HG02678 (cell line): ENCODE measurements around the gene TMEM98.
A peak's percentile ranks its signal among the peaks of the same experiment; 100 is the strongest.
"Not testable (repeated sequence)": the region's sequence is repeated elsewhere in the genome, so short reads cannot be mapped to it uniquely, and the experiment has no call there.

Experiments used
- ATAC-seq: cut with Tn5 transposase; IDR thresholded peaks from one replicate; pipeline ENCODE4 v1.9.1; 2021; ENCODE audit warnings: mild to moderate bottlenecking, moderate library complexity; ENCODE audit not compliant: unreplicated experiment

Gene TMEM98

GRCh38 chr17:32941419-32942032 is 13.6 kb downstream of the TMEM98 start:
- ATAC-seq: no peak

GRCh38 chr17:32943206-32943605 is 15.3 kb downstream of the TMEM98 start:
- no peak for ATAC-seq

- ATAC-seq: no peak
These were observed 15.8 kb downstream of the TMEM98 start for GRCh38 chr17:32943647-32944191.

GRCh38 chr17:32944248-32945020 is 16.5 kb downstream of the TMEM98 start:
- no peak for ATAC-seq

- ATAC-seq: no peak
These were observed 18.6 kb downstream of the TMEM98 start for GRCh38 chr17:32946375-32947135.

GRCh38 chr17:32947736-32948135 is 19.8 kb downstream of the TMEM98 start:
- ATAC-seq: no peak

- no peak for ATAC-seq
These were observed 21.2 kb downstream of the TMEM98 start for GRCh38 chr17:32949181-32949580.

GRCh38 chr17:32952491-32952890 is 24.5 kb downstream of the TMEM98 start:
- ATAC-seq: not testable (repeated sequence)

- no peak for ATAC-seq
These were observed 25.1 kb downstream of the TMEM98 start for GRCh38 chr17:32953045-32953444.

GRCh38 chr17:32953857-32954256 is 25.9 kb downstream of the TMEM98 start:
- ATAC-seq: no peak

- ATAC-seq: no peak
These were observed 26.5 kb downstream of the TMEM98 start for GRCh38 chr17:32954477-32954876.

GRCh38 chr17:32955155-32955554 is 27.2 kb downstream of the TMEM98 start:
- ATAC-seq: no peak

- ATAC-seq: no peak
These were observed 28.5 kb downstream of the TMEM98 start for GRCh38 chr17:32956240-32956970.

GRCh38 chr17:32958418-32958817 is 30.5 kb downstream of the TMEM98 start:
- no peak for ATAC-seq

- ATAC-seq: no peak
These were observed 32.9 kb downstream of the TMEM98 start for GRCh38 chr17:32960815-32961214.

- no peak for ATAC-seq
These were observed 34.4 kb downstream of the TMEM98 start for GRCh38 chr17:32962320-32962711.

GRCh38 chr17:32964541-32964940 is 36.6 kb downstream of the TMEM98 start:
- no peak for ATAC-seq

GRCh38 chr17:32969231-32969630 is 41.3 kb downstream of the TMEM98 start:
- ATAC-seq: not testable (repeated sequence)

GRCh38 chr17:32970281-32970680 is 42.3 kb downstream of the TMEM98 start:
- peak; percentile 81 for ATAC-seq

- ATAC-seq: no peak
These were observed 43.2 kb downstream of the TMEM98 start for GRCh38 chr17:32971171-32971570.

GRCh38 chr17:32976131-32976530 is 48.2 kb downstream of the TMEM98 start:
- no peak for ATAC-seq
